Gastroesophageal sphincter (tissue), 3 donors: ENCODE results near the gene TIMM9.

Experiments
- POLR2A ChIP-seq, 2 donors: fragments of 450-650 bp; IDR thresholded peaks; one replicate each; pipeline ENCODE4 v1.6.1; 2017; ENCODE audit warnings: antibody characterized with exemption in 2 of 2, mild to moderate bottlenecking in 2 of 2, moderate library complexity in 1 of 2
- TF ChIP-seq, protein P1 (sequence below), 4 experiments: fragments of 200-600 bp in 2 of 4; fragments of 450-650 bp in 2 of 4; sonication (generic) in 1 of 4; IDR thresholded peaks; one replicate each; pipeline ENCODE4 v1.5.1; 2017 to 2019; ENCODE audit warnings: antibody characterized with exemption in 4 of 4, mild to moderate bottlenecking in 2 of 4, moderate library complexity in 2 of 4

GRCh38 chr14:58415636-58416547, 11.4 kb downstream of the TIMM9 start:
- TF ChIP-seq, protein P1, sequence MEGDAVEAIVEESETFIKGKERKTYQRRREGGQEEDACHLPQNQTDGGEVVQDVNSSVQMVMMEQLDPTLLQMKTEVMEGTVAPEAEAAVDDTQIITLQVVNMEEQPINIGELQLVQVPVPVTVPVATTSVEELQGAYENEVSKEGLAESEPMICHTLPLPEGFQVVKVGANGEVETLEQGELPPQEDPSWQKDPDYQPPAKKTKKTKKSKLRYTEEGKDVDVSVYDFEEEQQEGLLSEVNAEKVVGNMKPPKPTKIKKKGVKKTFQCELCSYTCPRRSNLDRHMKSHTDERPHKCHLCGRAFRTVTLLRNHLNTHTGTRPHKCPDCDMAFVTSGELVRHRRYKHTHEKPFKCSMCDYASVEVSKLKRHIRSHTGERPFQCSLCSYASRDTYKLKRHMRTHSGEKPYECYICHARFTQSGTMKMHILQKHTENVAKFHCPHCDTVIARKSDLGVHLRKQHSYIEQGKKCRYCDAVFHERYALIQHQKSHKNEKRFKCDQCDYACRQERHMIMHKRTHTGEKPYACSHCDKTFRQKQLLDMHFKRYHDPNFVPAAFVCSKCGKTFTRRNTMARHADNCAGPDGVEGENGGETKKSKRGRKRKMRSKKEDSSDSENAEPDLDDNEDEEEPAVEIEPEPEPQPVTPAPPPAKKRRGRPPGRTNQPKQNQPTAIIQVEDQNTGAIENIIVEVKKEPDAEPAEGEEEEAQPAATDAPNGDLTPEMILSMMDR (IDR thresholded peaks at IDR 0.05), result no peak
- no peak for TF ChIP-seq POLR2A (IDR thresholded peaks at IDR 0.05)
